ENCODE results near the gene MTHFSD. TPM values are rescaled to one million over a fixed set of nuclear protein-coding genes. Genes with fewer than 3 reads are reported as not detected.

MTHFSD gene
- total RNA-seq, 1 experiment from 2014 or later: 4.7 TPM

DNA sequence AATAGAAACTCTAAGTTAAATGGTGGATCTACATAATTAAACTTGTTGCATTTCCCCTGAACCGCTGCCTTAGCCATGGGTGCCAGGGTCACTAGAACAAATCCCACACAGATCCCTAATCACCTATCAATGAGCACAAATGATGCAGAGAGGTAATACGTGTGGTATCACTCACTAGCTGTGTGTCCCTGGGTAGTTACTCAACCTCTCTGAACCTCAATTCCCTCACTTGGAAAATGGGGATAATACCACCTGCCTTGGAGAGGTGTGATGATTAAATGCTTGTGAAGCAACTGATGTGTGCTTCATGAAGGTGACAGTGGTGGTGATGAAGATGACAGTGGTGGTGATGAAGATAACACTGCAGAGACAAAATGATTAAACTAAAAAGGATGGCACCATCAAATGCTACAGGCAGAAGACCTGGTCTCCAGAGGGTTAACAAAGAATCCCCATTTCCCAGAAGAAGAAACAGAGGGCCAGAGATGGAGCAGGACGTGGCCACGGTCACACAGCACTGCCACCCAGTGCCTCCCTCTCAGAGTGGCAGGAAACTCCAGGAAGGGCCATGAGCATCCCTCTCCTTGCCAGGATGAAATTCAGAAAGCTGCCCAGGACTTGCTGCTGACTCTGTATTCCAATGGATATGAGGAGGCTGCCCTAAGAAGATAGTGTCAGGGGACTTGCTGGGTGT is 62.6 kb downstream of the MTHFSD start:
- H3K27ac ChIP-seq (ENCODE audit: insufficient read length, low read depth, low read length): no peak overlapping the region
- H2BK120ac ChIP-seq (ENCODE audit: low read depth, low read length, poor library complexity, severe bottlenecking): no peak overlapping the region
- Mint-ChIP-seq H3K9me3 (peaks cover 0 to 2% of the 10 kb centered on the region in 2 experiments; a peak in 1 of 5 replicates), H3K4me3 (no peak overlapping the region), H3K36me3 (ENCODE audit: insufficient read depth in 1 of 3, low read depth in 3 of 3) (no peaks in the 10 kb centered on the region; a peak in 1 of 7 replicates), H3K27ac (no peak overlapping the region), H3K27me3 (ENCODE audit: low read depth) (peaks cover 99% of the 10 kb centered on the region), H3K4me1 (peaks cover 12 to 34% of the 10 kb centered on the region in 2 experiments)
- no CpG with 5 or more reads among the region's 4 CpGs for WGBS (ENCODE audit: extremely low coverage, insufficient read length, low lambda C conversion rate)
- no peak overlapping the region for H2BK20ac ChIP-seq (ENCODE audit: low read depth, low read length, poor library complexity, severe bottlenecking)
- no peak overlapping the region for H2AK5ac ChIP-seq (ENCODE audit: insufficient read length, low read length)
- TF ChIP-seq CTCF (conservative IDR thresholded peaks at IDR 0.05): no peak
- H3K9ac ChIP-seq (ENCODE audit: extremely low read depth, insufficient read length, low read length): no peak overlapping the region
- H3K56ac ChIP-seq (ENCODE audit: insufficient read length, low read depth, low read length): no peak overlapping the region
- no peak overlapping the region for H3K23ac ChIP-seq (ENCODE audit: insufficient read length, low read depth, low read length)
- no peak overlapping the region for H3K14ac ChIP-seq (ENCODE audit: insufficient read depth, low read length)
- H3K4ac ChIP-seq (ENCODE audit: low read depth, low read length): no peak overlapping the region
- no peaks in the 10 kb centered on the region for H3K79me1 ChIP-seq (ENCODE audit: insufficient read depth, low read depth, low read length, poor library complexity, severe bottlenecking)
- no peak overlapping the region for H2BK15ac ChIP-seq (ENCODE audit: low read depth, low read length)
- no peak overlapping the region for H3K18ac ChIP-seq (ENCODE audit: insufficient read length, low read depth, low read length)
- H3K79me2 ChIP-seq (ENCODE audit: insufficient read depth, low read length): no peaks in the 10 kb centered on the region
- no peak for DNase-seq
- no peaks in the 10 kb centered on the region for H3K9me3 ChIP-seq (ENCODE audit: control insufficient read depth, low read depth, low read length)
- H3K23me2 ChIP-seq (ENCODE audit: insufficient read length, low read depth, low read length, poor library complexity, severe bottlenecking): no peaks in the 10 kb centered on the region
- H3T11ph ChIP-seq (ENCODE audit: low read length): no peak overlapping the region
- H2BK12ac ChIP-seq (ENCODE audit: insufficient read length, low read depth, low read length): no peak overlapping the region
- peaks cover 71% of the 10 kb centered on the region for H3K27me3 ChIP-seq (ENCODE audit: insufficient read depth, low read length)
- H4K8ac ChIP-seq (replicated peaks; ENCODE audit: insufficient read length, low read depth, low read length): no peak overlapping the region
- no peak overlapping the region for H2AFZ ChIP-seq (ENCODE audit: low read length)
- no peaks in the 10 kb centered on the region for H3K4me1 ChIP-seq (ENCODE audit: insufficient read depth, low read length)
- no peak overlapping the region for H2BK5ac ChIP-seq (ENCODE audit: insufficient read length, low read length)
- H4K5ac ChIP-seq (ENCODE audit: insufficient read length, low read depth, low read length): no peak overlapping the region
- no peaks in the 10 kb centered on the region for H4K20me1 ChIP-seq (ENCODE audit: control insufficient read depth, insufficient read depth, insufficient read length)
- H4K91ac ChIP-seq (ENCODE audit: insufficient read length, low read depth, low read length): no peak overlapping the region
- H3K4me2 ChIP-seq (ENCODE audit: insufficient read depth, insufficient read length, low read length): no peak overlapping the region
